ENCODE measurements around the gene RNF223.

RNF223 gene

GRCh38 chr1:1049318-1050165, 24.6 kb downstream of the RNF223 start:
- Histone ChIP-seq H3K36me3 (ENCODE audit: control insufficient read depth in 2 of 2, insufficient read depth in 2 of 2, low read length in 2 of 2) (no peaks in the 10 kb centered on the region), H3K4me1 (ENCODE audit: control insufficient read depth, insufficient read depth, low read length) (no peaks in the 10 kb centered on the region), H3K9ac (ENCODE audit: low read length in 2 of 2) (no peak overlapping the region), H3K27ac (ENCODE audit: low read length) (no peak overlapping the region), H3K9me3 (ENCODE audit: control insufficient read depth in 2 of 2, low read length in 2 of 2) (no peaks in the 10 kb centered on the region), H3K27me3 (ENCODE audit: control insufficient read depth in 1 of 2, insufficient read depth in 2 of 2, low read length in 2 of 2) (no peaks in the 10 kb centered on the region), H3K4me3 (ENCODE audit: low read length in 2 of 2) (no peak overlapping the region)

- Histone ChIP-seq H3K36me3 (ENCODE audit: control insufficient read depth in 2 of 2, insufficient read depth in 2 of 2, low read length in 2 of 2) (no peaks in the 10 kb centered on the region), H3K9me3 (ENCODE audit: control insufficient read depth in 2 of 2, low read length in 2 of 2) (no peaks in the 10 kb centered on the region), H3K4me1 (ENCODE audit: control insufficient read depth, insufficient read depth, low read length) (no peaks in the 10 kb centered on the region), H3K9ac (ENCODE audit: low read length in 2 of 2) (no peak overlapping the region), H3K4me3 (ENCODE audit: low read length in 2 of 2) (no peak overlapping the region), H3K27me3 (ENCODE audit: control insufficient read depth in 1 of 2, insufficient read depth in 2 of 2, low read length in 2 of 2) (no peaks in the 10 kb centered on the region), H3K27ac (ENCODE audit: low read length) (no peak overlapping the region)
Measured at GRCh38 chr1:1048765-1049164, 25.3 kb downstream of the RNF223 start.

DNA sequence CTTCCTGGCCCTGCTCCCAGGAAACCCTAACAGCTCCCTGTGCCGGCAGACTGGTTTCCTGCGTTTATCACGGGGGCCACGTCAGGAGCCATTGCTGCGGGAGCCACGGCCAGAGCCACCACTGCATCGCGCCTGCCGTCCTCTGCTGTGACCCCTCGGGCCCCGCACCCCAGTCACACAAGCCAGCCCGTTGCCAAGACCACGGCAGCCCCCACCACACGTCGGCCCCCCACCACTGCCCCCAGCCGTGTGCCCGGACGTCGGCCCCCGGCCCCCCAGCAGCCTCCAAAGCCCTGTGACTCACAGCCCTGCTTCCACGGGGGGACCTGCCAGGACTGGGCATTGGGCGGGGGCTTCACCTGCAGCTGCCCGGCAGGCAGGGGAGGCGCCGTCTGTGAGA, 26.1 kb downstream of the RNF223 start:
- no peak overlapping the region for H3K27ac ChIP-seq (ENCODE audit: low read length)
- H3K4me3 ChIP-seq (ENCODE audit: low read length in 2 of 2), result no peak overlapping the region
- no peaks in the 10 kb centered on the region for H3K27me3 ChIP-seq (ENCODE audit: control insufficient read depth in 1 of 2, insufficient read depth in 2 of 2, low read length in 2 of 2)
- no peaks in the 10 kb centered on the region for H3K36me3 ChIP-seq (ENCODE audit: control insufficient read depth in 2 of 2, insufficient read depth in 2 of 2, low read length in 2 of 2)
- no peaks in the 10 kb centered on the region for H3K9me3 ChIP-seq (ENCODE audit: control insufficient read depth in 2 of 2, low read length in 2 of 2)
- H3K4me1 ChIP-seq (ENCODE audit: control insufficient read depth, insufficient read depth, low read length), result no peaks in the 10 kb centered on the region
- H3K9ac ChIP-seq (ENCODE audit: low read length in 2 of 2), result no peak overlapping the region

GRCh38 chr1:1047407-1047806, 26.7 kb downstream of the RNF223 start:
- Histone ChIP-seq H3K27ac (ENCODE audit: low read length) (no peak overlapping the region), H3K27me3 (ENCODE audit: control insufficient read depth in 1 of 2, insufficient read depth in 2 of 2, low read length in 2 of 2) (no peaks in the 10 kb centered on the region), H3K36me3 (ENCODE audit: control insufficient read depth in 2 of 2, insufficient read depth in 2 of 2, low read length in 2 of 2) (no peaks in the 10 kb centered on the region), H3K9me3 (ENCODE audit: control insufficient read depth in 2 of 2, low read length in 2 of 2) (no peaks in the 10 kb centered on the region), H3K4me3 (ENCODE audit: low read length in 2 of 2) (no peak overlapping the region), H3K4me1 (ENCODE audit: control insufficient read depth, insufficient read depth, low read length) (no peaks in the 10 kb centered on the region), H3K9ac (ENCODE audit: low read length in 2 of 2) (no peak overlapping the region)

DNA sequence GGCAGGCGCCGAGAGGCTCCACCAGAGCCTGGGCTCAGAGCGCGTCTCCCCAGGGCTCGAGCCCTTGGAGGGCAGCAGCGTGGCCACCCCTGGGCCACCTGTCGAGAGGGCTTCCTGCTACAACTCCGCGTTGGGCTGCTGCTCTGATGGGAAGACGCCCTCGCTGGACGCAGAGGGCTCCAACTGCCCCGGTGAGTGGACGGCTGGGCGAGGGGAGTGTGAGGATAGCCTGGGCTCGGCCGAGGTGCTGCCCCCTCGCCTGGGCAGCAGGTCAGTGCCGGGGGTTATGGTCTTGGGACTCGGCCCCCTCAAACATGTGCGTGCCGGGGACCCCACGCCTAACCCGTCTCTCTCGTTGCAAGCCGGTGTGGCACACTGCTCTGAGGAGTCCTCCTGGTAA, 27.3 kb downstream of the RNF223 start:
- H3K36me3 ChIP-seq (ENCODE audit: control insufficient read depth in 2 of 2, insufficient read depth in 2 of 2, low read length in 2 of 2), result no peaks in the 10 kb centered on the region

GRCh38 chr1:1046243-1046642, 27.9 kb downstream of the RNF223 start:
- Histone ChIP-seq H3K9ac (ENCODE audit: low read length in 2 of 2) (no peak overlapping the region), H3K36me3 (ENCODE audit: control insufficient read depth in 2 of 2, insufficient read depth in 2 of 2, low read length in 2 of 2) (no peaks in the 10 kb centered on the region)

More for the DNA sequence above, 27.3 kb downstream of the RNF223 start:
- Histone ChIP-seq H3K9me3 (ENCODE audit: control insufficient read depth in 2 of 2, low read length in 2 of 2) (no peaks in the 10 kb centered on the region), H3K4me1 (ENCODE audit: control insufficient read depth, insufficient read depth, low read length) (no peaks in the 10 kb centered on the region), H3K27me3 (ENCODE audit: control insufficient read depth in 1 of 2, insufficient read depth in 2 of 2, low read length in 2 of 2) (no peaks in the 10 kb centered on the region), H3K4me3 (ENCODE audit: low read length in 2 of 2) (no peak overlapping the region), H3K9ac (ENCODE audit: low read length in 2 of 2) (no peak overlapping the region), H3K27ac (ENCODE audit: low read length) (no peak overlapping the region)

DNA sequence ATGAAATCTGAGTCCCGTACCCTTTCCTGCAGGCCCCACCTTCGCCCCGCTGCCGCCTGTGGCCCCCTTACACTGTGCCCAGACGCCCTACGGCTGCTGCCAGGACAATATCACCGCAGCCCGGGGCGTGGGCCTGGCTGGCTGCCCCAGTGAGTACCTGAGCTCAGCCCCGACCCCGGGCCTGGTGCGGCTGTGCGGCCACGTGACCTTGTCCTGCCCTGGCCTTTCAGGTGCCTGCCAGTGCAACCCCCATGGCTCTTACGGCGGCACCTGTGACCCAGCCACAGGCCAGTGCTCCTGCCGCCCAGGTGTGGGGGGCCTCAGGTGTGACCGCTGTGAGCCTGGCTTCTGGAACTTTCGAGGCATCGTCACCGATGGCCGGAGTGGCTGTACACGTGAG, 29.0 kb downstream of the RNF223 start:
- Histone ChIP-seq H3K4me3 (ENCODE audit: low read length in 2 of 2) (no peak overlapping the region), H3K9ac (ENCODE audit: low read length in 2 of 2) (no peak overlapping the region), H3K36me3 (ENCODE audit: control insufficient read depth in 2 of 2, insufficient read depth in 2 of 2, low read length in 2 of 2) (no peaks in the 10 kb centered on the region), H3K9me3 (ENCODE audit: control insufficient read depth in 2 of 2, low read length in 2 of 2) (no peaks in the 10 kb centered on the region), H3K27me3 (ENCODE audit: control insufficient read depth in 1 of 2, insufficient read depth in 2 of 2, low read length in 2 of 2) (no peaks in the 10 kb centered on the region), H3K4me1 (ENCODE audit: control insufficient read depth, insufficient read depth, low read length) (peaks cover 5% of the 10 kb centered on the region), H3K27ac (ENCODE audit: low read length) (no peak overlapping the region)

More at GRCh38 chr1:1046243-1046642, 27.9 kb downstream of the RNF223 start:
- Histone ChIP-seq H3K27me3 (ENCODE audit: control insufficient read depth in 1 of 2, insufficient read depth in 2 of 2, low read length in 2 of 2) (no peaks in the 10 kb centered on the region), H3K27ac (ENCODE audit: low read length) (no peak overlapping the region), H3K4me3 (ENCODE audit: low read length in 2 of 2) (no peak overlapping the region), H3K4me1 (ENCODE audit: control insufficient read depth, insufficient read depth, low read length) (no peaks in the 10 kb centered on the region), H3K9me3 (ENCODE audit: control insufficient read depth in 2 of 2, low read length in 2 of 2) (no peaks in the 10 kb centered on the region)

- H3K9me3 ChIP-seq (ENCODE audit: control insufficient read depth in 2 of 2, low read length in 2 of 2), result no peaks in the 10 kb centered on the region
- H3K36me3 ChIP-seq (ENCODE audit: control insufficient read depth in 2 of 2, insufficient read depth in 2 of 2, low read length in 2 of 2), result no peaks in the 10 kb centered on the region
Measured at GRCh38 chr1:1044455-1045078, 29.5 kb downstream of the RNF223 start.

GRCh38 chr1:1043921-1044320, 30.2 kb downstream of the RNF223 start:
- H3K9ac ChIP-seq (ENCODE audit: low read length in 2 of 2), result no peak overlapping the region
- H3K4me1 ChIP-seq (ENCODE audit: control insufficient read depth, insufficient read depth, low read length), result peaks cover 11% of the 10 kb centered on the region
- H3K4me3 ChIP-seq (ENCODE audit: low read length in 2 of 2), result no peak overlapping the region
- H3K27ac ChIP-seq (ENCODE audit: low read length), result no peak overlapping the region
- H3K36me3 ChIP-seq (ENCODE audit: control insufficient read depth in 2 of 2, insufficient read depth in 2 of 2, low read length in 2 of 2), result no peaks in the 10 kb centered on the region
- H3K9me3 ChIP-seq (ENCODE audit: control insufficient read depth in 2 of 2, low read length in 2 of 2), result no peaks in the 10 kb centered on the region
- no peaks in the 10 kb centered on the region for H3K27me3 ChIP-seq (ENCODE audit: control insufficient read depth in 1 of 2, insufficient read depth in 2 of 2, low read length in 2 of 2)

More at GRCh38 chr1:1044455-1045078, 29.5 kb downstream of the RNF223 start:
- Histone ChIP-seq H3K4me1 (ENCODE audit: control insufficient read depth, insufficient read depth, low read length) (peaks cover 11% of the 10 kb centered on the region), H3K27ac (ENCODE audit: low read length) (no peak overlapping the region), H3K27me3 (ENCODE audit: control insufficient read depth in 1 of 2, insufficient read depth in 2 of 2, low read length in 2 of 2) (no peaks in the 10 kb centered on the region), H3K9ac (ENCODE audit: low read length in 2 of 2) (no peak overlapping the region), H3K4me3 (ENCODE audit: low read length in 2 of 2) (no peak overlapping the region)

DNA sequence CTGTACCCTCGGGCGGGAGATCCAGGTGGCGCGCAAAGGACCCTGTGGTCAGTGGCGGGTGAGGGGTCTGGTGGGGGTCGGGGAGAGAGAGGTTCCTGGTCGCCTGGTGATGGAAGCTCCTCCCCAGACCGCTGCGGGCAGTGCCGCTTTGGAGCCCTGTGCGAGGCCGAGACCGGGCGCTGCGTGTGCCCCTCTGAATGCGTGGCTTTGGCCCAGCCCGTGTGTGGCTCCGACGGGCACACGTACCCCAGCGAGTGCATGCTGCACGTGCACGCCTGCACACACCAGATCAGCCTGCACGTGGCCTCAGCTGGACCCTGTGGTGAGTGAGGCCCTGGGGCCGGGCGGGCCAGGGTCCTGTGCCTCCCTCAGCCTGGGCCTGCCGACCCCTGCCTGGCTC, 30.7 kb downstream of the RNF223 start:
- H3K27me3 ChIP-seq (ENCODE audit: control insufficient read depth in 1 of 2, insufficient read depth in 2 of 2, low read length in 2 of 2), result no peaks in the 10 kb centered on the region
- no peaks in the 10 kb centered on the region for H3K9me3 ChIP-seq (ENCODE audit: control insufficient read depth in 2 of 2, low read length in 2 of 2)
- no peak overlapping the region for H3K27ac ChIP-seq (ENCODE audit: low read length)
- H3K4me3 ChIP-seq (ENCODE audit: low read length in 2 of 2), result no peak overlapping the region
- H3K9ac ChIP-seq (ENCODE audit: low read length in 2 of 2), result no peak overlapping the region
- peaks cover 11% of the 10 kb centered on the region for H3K4me1 ChIP-seq (ENCODE audit: control insufficient read depth, insufficient read depth, low read length)
- no peaks in the 10 kb centered on the region for H3K36me3 ChIP-seq (ENCODE audit: control insufficient read depth in 2 of 2, insufficient read depth in 2 of 2, low read length in 2 of 2)

DNA sequence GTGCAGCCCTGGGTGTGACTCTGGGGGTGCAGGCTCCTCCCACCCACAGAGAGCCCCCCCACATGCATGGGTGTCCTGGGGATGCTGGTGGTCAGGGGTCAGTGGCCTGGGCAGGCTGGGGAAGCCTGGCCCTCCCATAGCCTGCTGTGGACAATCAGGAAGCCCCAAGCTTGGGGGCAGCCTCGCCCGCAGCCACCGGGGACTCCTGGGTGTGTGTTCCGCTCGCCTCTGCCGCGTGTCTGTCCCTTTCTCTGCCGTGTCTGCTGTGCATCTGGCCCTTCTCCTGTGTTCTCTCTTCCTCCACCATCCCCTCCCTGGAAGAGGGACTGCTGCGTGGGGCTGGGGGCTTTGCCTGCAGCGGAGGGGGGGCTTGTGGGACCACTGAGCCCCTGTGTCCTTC, 31.3 kb downstream of the RNF223 start:
- Histone ChIP-seq H3K4me3 (ENCODE audit: low read length in 2 of 2) (no peak overlapping the region), H3K9me3 (ENCODE audit: control insufficient read depth in 2 of 2, low read length in 2 of 2) (no peaks in the 10 kb centered on the region), H3K4me1 (ENCODE audit: control insufficient read depth, insufficient read depth, low read length) (peaks cover 13% of the 10 kb centered on the region), H3K9ac (ENCODE audit: low read length in 2 of 2) (no peak overlapping the region), H3K36me3 (ENCODE audit: control insufficient read depth in 2 of 2, insufficient read depth in 2 of 2, low read length in 2 of 2) (no peaks in the 10 kb centered on the region), H3K27me3 (ENCODE audit: control insufficient read depth in 1 of 2, insufficient read depth in 2 of 2, low read length in 2 of 2) (peaks cover 0 to 2% of the 10 kb centered on the region in 2 donors), H3K27ac (ENCODE audit: low read length) (no peak overlapping the region)
